Osteocyte (in vitro differentiated cells): ENCODE data around the gene MTHFD1L. TPM values are rescaled to one million over a fixed set of nuclear protein-coding genes. Genes with fewer than 3 reads are reported as not detected.
"Not testable (repeated sequence)": the region's sequence is repeated elsewhere in the genome, so short reads cannot be mapped to it uniquely, and the experiment has no call there.

ENCODE experiments used
- DNase-seq: peaks from one replicate; pipeline ENCODE4 v3.0.0; 2021; ENCODE audit warnings: mixed read lengths; ENCODE audit not compliant: unreplicated experiment; ENCODE audit errors: extremely low spot score
- H3K27ac Mint-ChIP-seq: one replicate; pipeline ENCODE4 v1.8.0; 2021; ENCODE audit warnings: mild to moderate bottlenecking, mixed read lengths; ENCODE audit not compliant: unreplicated experiment
- H3K27me3 Mint-ChIP-seq: one replicate; pipeline ENCODE4 v1.8.0; 2021; ENCODE audit warnings: mixed read lengths; ENCODE audit not compliant: unreplicated experiment
- H3K36me3 Mint-ChIP-seq: one replicate; pipeline ENCODE4 v1.8.0; 2021; ENCODE audit warnings: mixed read lengths; ENCODE audit not compliant: unreplicated experiment
- H3K4me1 Mint-ChIP-seq: one replicate; pipeline ENCODE4 v1.8.0; 2021; ENCODE audit warnings: mixed read lengths; ENCODE audit not compliant: unreplicated experiment
- H3K4me3 Mint-ChIP-seq: one replicate; pipeline ENCODE4 v1.8.0; 2021; ENCODE audit warnings: mild to moderate bottlenecking, moderate library complexity, mixed read lengths; ENCODE audit not compliant: unreplicated experiment
- H3K9me3 Mint-ChIP-seq: one replicate; pipeline ENCODE4 v1.8.0; 2021; ENCODE audit warnings: mixed read lengths; ENCODE audit not compliant: unreplicated experiment
- long read RNA-seq: library from polyadenylated mRNA; unstranded; transcript quantifications from one replicate; pipeline ENCODE4 v2.0.0, GENCODE V29; 2021
- total RNA-seq: library from RNA; stranded (reverse); gene quantifications from 2 replicates; pipeline ENCODE4 v1.2.1, GENCODE V29; 2021
- TF ChIP-seq, protein P1 (sequence below): fragments of 200-600 bp; sonication (generic); IDR thresholded peaks from 2 replicates; pipeline ENCODE4 v1.5.0; 2021; ENCODE audit warnings: antibody characterized with exemption, mild to moderate bottlenecking, moderate library complexity

Gene MTHFD1L
- total RNA-seq, result 63.2 and 67.0 TPM in 2 replicates
- long read RNA-seq, partial matches to known transcripts, result 43 of 76 reads
- long read RNA-seq, other reads (novel, unspliced or antisense), result 30 of 76 reads

DNA sequence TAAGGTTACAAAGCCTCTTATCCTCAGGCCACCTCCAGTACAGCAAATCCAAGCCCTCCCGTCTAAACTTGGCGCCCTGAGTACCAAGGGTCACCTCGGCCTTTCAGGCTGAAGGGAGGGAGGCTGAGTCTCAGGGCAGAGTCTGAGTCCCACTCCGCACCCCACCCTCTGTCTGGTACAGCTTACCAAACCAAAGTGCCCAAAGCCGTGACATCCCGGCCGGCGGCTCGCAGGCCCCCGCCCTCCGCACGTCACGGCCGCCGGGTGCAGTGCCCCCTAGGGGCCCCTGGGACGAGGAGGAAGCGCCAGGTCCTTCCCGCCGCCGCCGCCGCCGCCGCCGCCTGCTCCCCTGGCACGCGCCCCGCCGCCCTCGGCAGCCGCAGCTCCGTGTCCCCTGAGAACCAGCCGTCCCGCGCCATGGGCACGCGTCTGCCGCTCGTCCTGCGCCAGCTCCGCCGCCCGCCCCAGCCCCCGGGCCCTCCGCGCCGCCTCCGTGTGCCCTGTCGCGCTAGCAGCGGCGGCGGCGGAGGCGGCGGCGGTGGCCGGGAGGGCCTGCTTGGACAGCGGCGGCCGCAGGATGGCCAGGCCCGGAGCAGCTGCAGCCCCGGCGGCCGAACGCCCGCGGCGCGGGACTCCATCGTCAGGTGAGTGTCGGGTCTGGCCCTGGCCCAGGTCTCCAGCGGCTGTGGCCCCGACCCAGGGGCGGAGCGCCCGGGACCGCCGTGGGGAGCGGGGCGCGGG lies at the start of gene MTHFD1L:
Gene MTHFD1L (plus strand): TSS at position 297 of the 741 bp plus-strand sequence. CDS start 121 bp downstream, at position 418.
- Mint-ChIP-seq H3K27me3 (no peaks in the 10 kb centered on the region), H3K9me3 (no peaks in the 10 kb centered on the region), H3K27ac (peak within 1 kb of the TSS; percentile 100), H3K4me3 (peak within 1 kb of the TSS; percentile 98), H3K36me3 (no peaks in the 10 kb centered on the region), H3K4me1 (peaks cover 24% of the 10 kb centered on the region)
- peak; percentile 94 for DNase-seq
- TF ChIP-seq, protein P1, sequence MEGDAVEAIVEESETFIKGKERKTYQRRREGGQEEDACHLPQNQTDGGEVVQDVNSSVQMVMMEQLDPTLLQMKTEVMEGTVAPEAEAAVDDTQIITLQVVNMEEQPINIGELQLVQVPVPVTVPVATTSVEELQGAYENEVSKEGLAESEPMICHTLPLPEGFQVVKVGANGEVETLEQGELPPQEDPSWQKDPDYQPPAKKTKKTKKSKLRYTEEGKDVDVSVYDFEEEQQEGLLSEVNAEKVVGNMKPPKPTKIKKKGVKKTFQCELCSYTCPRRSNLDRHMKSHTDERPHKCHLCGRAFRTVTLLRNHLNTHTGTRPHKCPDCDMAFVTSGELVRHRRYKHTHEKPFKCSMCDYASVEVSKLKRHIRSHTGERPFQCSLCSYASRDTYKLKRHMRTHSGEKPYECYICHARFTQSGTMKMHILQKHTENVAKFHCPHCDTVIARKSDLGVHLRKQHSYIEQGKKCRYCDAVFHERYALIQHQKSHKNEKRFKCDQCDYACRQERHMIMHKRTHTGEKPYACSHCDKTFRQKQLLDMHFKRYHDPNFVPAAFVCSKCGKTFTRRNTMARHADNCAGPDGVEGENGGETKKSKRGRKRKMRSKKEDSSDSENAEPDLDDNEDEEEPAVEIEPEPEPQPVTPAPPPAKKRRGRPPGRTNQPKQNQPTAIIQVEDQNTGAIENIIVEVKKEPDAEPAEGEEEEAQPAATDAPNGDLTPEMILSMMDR, result peak; percentile 67

DNA sequence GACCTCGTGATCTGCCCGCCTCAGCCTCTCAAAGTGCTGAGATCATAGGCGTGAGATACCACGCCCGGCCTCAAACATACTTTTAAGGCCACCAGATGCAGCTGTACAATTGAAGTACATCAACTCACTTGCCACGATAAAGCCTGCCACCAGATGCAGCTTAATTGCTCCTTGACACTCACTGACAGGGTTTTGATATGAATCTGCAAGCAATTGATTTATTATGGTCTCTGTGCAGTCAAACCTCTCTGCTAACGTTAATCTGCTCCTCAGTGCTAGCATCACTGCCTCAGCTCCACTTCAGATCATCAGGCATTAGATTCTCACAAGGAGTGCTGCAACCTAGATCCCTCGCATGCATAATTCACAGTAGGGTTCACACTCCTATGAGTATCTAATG lies 48.9 kb upstream of the MTHFD1L start:
- H3K4me3 Mint-ChIP-seq, result not testable (repeated sequence)

DNA sequence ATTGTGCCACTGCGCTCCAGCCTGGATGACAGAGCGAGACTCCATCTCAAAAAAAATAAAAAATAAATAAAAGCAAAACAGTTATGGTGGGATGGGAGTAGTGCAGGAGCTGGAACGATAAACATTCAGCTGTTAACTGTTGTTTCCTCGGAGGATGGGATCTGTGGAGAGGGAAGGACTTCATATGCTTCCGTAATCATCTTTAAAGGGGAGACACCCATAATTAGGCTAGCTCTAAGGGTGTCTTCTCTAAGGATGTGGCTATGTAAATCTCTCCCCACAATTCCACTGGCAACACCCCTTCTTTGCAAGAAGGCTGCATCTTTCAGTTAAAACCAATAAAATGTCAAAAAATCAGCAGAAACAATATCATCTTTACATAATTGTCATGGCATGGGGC lies 42.6 kb upstream of the MTHFD1L start:
- Mint-ChIP-seq H3K36me3 (no peaks in the 10 kb centered on the region), H3K27ac (no peak overlapping the region), H3K9me3 (no peaks in the 10 kb centered on the region), H3K27me3 (no peaks in the 10 kb centered on the region), H3K4me1 (peaks cover 3% of the 10 kb centered on the region), H3K4me3 (no peak overlapping the region)
- TF ChIP-seq, protein P1, result no peak
- no peak for DNase-seq

More for the DNA sequence above, 48.9 kb upstream of the MTHFD1L start:
- H3K27ac Mint-ChIP-seq, H3K36me3 Mint-ChIP-seq, DNase-seq, H3K27me3 Mint-ChIP-seq, H3K9me3 Mint-ChIP-seq: not testable (repeated sequence)
- peaks cover 26% of the 10 kb centered on the region for H3K4me1 Mint-ChIP-seq

DNA sequence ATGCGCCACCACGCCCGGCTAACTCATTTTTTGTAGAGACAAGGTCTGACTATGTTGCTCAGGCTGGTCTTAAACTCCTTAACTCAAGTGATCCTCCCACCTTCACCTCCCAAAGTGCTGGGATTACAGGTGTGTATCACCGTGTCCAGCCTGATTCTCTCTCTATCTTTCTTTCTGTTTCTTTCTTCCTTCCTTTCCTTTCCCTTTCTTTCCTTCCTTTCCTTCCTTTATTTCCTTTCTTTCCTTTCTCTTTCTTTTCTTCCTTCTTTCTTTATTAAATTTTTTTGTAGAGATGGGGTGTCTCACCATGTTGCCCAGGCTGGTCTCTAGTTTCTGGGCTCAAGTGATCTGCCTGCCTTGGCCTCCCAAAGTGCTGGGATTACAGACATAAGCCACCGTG lies 38.7 kb upstream of the MTHFD1L start:
- H3K4me3 Mint-ChIP-seq, result no peak overlapping the region
- no peak overlapping the region for H3K27ac Mint-ChIP-seq
- H3K27me3 Mint-ChIP-seq, result no peaks in the 10 kb centered on the region
- no peaks in the 10 kb centered on the region for H3K36me3 Mint-ChIP-seq
- H3K4me1 Mint-ChIP-seq, result peaks cover 4% of the 10 kb centered on the region
- no peaks in the 10 kb centered on the region for H3K9me3 Mint-ChIP-seq
- DNase-seq, result no peak
- TF ChIP-seq, protein P1, result no peak

DNA sequence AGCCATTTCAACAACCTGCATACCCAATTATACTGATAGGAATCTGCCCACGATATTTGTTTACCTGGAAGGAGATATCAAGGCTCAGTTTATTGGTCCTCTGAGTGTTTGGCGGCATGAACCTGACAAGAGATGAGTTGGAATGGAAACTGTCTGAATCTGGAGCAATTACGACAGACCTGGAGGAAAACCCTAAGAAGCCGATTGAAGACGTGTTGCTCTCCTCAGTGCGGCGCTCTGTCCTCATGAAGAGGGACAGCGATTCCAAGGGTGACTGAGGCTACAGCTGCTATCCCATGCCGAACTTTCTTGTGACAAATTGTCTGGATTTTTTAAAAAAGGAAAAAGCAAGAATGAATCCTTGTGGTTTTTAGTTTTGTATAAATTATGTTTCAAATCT lies 37.4 kb upstream of the MTHFD1L start:
- H3K9me3 Mint-ChIP-seq, H3K4me3 Mint-ChIP-seq, DNase-seq, H3K36me3 Mint-ChIP-seq, H3K4me1 Mint-ChIP-seq, H3K27ac Mint-ChIP-seq, H3K27me3 Mint-ChIP-seq: not testable (repeated sequence)

DNA sequence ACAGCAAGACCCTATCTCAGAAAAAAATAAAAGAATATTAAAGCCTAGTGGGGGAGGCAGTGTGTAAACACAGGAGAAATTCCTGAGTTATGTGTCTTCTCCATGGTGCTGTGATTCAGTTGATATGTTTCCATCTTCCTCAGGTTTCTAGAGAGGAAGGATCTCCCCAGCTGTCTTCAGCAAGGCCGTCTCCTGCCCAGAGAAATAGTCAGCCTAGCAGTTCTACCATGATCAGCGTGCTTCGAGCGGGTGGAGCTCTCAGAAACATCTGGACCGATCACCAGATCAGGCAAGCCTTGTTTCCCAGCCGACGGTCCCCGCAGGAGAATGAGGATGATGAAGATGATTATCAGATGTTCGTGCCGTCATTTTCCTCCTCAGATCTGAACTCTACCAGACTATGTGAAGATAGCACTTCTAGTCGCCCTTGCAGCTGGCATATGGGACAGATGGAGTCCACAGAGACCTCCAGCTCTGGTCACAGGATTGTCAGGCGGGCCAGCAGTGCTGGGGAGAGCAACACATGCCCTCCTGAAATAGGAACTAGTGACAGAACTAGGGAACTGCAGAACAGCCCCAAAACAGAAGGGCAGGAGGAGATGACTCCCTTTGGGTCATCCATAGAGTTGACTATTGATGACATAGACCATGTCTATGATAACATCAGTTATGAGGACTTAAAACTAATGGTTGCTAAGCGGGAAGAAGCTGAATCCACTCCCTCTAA lies 34.9 kb upstream of the MTHFD1L start:
- Mint-ChIP-seq H3K27me3 (no peaks in the 10 kb centered on the region), H3K36me3 (no peaks in the 10 kb centered on the region), H3K27ac (no peak overlapping the region), H3K4me1 (peaks cover 4% of the 10 kb centered on the region), H3K9me3 (no peaks in the 10 kb centered on the region), H3K4me3 (no peak overlapping the region)
- no peak for DNase-seq
- TF ChIP-seq, protein P1, result no peak
